ENCODE data around the gene MMP21. TPM values are rescaled to one million over a fixed set of nuclear protein-coding genes. Genes with fewer than 3 reads are reported as not detected.

The MMP21 gene
- total and polyA plus RNA-seq, 2 of the 13 experiments (the other 11 are each of a cell fraction or from before 2014, with no cell fraction given): not detected

GRCh38 chr10:125719173-125720001, 56.2 kb downstream of the MMP21 start, which contains the start of gene EDRF1 (continued):
- TF ChIP-seq ZBTB49 (CRISPR knock-in tag; IDR thresholded peaks at IDR 0.05; ENCODE audit: borderline replicate concordance) (no peak), MLXIP (CRISPR knock-in tag; IDR thresholded peaks at IDR 0.05; ENCODE audit: borderline replicate concordance) (no peak; the same call in 1 of the 2 replicates), ZBTB40 (IDR thresholded peaks at IDR 0.05) (peak; percentile 36; the same call in 1 of the 2 replicates), ZBTB40 (CRISPR knock-in tag; IDR thresholded peaks at IDR 0.05) (no peak; the same call in 1 of the 2 replicates), ZNF788 (CRISPR knock-in tag; IDR thresholded peaks at IDR 0.05; ENCODE audit: borderline replicate concordance) (peak; percentile 50; the same call in 1 of the 2 replicates), ZBTB4 (CRISPR knock-in tag; IDR thresholded peaks at IDR 0.05; ENCODE audit: borderline replicate concordance) (no peak)
